ENCODE data around the gene TRAPPC3.

TRAPPC3 gene

DNA sequence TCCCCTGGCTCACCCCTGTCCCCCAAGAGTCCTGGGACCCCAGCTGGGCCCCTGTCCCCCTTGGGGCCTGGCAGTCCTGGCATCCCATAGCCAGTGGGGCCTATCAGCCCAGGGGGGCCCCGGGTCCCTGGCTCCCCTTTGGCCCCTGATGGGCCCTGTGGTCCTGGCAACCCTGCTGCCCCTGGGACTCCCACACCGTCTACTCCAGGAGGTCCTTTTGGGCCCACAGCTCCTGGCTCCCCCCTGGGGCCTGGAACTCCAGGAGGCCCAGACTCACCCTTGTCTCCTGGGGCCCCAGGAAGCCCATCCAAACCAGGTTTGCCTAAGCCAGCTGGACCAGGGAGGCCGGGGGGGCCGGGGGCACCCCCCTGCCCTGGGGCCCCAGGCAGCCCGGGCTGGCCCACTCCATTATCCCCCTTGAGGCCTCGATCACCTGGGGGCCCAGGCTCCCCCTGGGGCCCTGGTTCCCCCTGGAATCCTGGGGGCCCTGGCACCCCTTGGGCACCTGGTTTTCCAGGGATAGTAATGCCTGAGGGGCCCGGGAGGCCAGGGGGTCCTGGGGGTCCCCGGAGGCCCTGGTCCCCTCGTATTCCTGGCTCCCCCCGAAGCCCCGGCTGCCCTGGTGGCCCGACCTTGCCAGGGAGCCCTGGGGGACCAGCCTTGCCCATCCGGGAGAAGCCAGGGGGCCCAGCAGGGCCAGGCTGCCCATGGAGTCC is 50.5 kb downstream of the TRAPPC3 start:
- no peak for DNase-seq (ENCODE audit: low read depth in 2 of 2)

DNA sequence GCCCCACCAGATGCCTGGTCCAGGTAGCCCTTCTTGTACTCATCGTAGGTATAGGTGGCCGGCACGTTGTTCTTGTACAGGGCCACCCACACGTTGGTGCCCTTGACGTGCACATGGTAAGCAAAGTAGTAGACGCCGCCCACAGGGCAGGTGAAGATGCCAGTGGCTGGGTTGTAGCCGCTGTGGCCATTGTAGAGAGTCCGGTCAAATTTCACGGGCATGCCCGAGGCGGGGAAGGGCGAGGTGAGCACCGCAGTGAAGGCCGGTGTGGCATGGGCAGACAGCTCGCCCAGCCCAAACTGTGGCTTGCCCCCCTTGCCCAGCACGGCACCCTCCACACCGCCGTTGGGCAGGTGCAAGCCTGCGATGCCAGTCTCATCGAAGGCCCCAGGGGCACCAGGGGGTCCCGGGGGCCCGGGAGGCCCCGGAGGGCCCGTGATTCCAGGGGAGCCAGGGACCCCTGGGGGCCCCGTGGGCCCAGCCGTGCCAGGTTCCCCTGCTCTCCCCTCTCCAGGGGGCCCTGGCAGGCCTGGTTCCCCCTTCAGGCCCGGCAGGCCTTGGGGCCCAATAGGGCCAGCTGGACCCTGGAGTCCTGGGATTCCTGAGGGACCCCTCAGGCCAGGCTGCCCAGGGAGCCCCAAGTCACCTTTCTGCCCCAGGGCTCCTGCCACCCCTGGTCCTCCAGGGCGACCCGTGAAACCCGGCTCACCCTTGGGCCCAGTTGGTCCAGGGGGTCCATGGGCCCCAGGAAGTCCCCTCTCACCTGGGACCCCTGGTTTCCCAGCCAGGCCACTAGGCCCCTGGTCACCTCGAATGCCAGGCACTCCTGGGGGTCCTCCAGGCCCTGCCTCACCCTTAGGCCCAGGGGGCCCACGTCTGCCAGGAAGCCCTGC is 51.3 kb downstream of the TRAPPC3 start:
- DNase-seq (ENCODE audit: low read depth in 2 of 2): no peak

DNA sequence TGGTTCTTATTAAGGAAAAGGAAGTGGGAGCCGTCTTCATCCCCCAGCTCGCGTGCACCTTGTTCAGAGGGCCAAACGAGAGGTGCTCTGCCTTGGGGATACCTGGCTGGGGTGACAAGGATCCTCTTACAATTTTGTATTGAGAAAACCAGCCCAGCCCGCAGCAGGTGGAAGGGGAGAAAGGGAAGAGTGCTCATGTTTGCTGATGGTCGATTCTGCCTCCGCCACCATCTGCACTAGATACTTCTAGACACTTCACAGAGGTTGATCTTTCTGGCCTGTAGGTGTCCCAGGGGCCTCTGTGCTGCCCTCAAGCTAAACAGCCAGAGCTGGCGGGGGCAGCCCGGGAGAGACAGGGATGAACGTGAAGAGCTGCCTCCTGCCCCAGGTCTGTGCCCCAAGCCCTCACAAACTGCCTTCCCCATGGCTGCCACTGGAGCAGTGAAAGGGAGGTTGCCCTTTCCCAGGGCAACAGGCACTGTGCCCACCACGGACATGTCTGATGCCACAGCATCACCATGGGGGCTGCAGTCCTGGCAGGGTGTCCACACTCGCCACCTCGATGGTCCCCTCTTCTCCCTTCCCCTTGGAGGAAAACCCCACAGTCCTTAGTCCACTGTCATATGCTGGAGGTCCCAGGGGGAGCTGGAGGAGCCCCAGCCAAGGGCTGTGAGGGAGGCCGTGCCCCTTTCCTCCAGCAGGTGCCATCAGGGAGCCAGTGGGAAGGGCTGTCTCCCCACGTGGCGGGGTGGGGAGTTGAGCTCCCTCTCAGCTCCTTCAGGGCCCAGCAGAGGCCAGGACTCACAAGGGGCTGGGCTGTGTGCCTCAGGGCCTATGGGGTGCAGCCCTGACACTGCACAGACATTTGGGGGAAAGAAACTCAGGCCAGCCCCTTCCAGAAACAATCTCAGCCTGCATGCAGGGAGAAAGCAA is 52.5 kb downstream of the TRAPPC3 start:
- DNase-seq (ENCODE audit: low read depth in 2 of 2): no peak

DNA sequence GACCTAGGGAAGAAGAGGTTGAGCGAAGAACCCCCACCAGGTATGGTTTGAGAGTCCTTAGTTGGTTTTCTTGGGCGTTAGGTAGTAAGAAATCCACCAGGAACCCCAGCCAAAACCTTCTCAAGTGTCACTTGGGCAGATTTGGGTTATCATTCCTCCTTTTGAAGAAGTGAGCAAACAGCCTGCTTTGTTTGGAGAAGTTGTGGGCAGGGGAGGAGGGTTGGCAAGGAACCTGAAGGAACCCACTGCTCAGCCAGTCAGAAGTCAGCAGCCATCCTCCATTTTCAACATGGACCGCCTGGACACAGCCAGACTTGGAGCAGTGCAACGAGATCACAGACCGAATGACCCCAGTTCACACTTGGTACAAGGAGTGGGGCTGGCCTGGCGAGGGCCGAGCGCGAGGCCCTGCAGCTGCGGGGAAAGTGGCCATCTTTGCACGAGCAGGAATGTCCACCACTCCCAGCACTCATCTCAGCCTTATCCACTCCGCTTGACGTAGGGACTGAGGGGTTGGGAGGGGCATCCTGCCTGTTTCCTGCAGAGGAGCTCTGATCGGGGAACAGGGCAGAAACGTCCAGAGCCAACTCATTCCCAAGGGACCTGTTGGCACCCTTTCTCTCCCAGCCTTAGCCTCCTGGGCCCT is 53.4 kb downstream of the TRAPPC3 start:
- no peak for DNase-seq (ENCODE audit: low read depth in 2 of 2)

DNA sequence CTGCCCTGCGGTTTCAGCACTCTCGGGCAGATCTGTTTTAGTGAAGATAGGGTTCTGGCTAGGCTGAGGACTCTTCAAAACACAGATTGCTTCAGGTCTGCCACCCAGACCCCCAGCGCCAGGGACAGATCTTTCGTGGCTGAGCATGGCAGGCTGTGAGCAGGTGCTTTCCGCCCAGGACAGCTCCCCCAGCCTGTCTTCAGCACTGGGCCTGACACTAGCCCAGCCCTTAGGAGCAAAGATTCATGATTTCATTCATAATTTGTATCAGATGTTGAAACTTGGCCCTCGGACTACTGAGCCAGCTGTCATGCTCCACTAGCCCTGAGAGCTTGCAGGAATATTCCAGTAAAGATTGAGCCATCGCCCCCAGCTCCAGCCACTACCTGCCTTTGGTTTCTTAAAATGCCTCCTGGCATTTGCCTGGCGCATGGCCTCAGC is 54.6 kb downstream of the TRAPPC3 start:
- no peak for DNase-seq (ENCODE audit: low read depth in 2 of 2)

DNA sequence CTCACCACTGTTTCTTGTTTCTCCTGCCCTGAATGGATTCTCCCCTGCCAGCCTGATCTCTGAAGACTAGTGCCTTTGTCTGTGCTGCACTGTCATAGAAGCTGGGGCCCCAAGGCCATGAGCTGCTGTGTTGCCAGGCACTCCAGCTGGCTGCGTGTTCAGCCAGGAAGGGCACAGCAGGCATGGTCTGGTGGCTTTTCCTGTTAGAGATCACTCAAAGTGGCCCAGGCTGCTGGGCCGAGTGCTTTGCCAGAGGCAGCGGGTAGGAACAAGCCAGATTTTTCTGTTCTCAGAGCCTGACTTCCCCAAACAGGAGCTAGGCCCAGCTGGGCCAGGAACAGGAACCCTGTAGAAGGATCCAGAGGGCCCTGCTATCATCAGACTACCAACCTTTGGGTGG is 55.4 kb downstream of the TRAPPC3 start:
- no peak for DNase-seq (ENCODE audit: low read depth in 2 of 2)

DNA sequence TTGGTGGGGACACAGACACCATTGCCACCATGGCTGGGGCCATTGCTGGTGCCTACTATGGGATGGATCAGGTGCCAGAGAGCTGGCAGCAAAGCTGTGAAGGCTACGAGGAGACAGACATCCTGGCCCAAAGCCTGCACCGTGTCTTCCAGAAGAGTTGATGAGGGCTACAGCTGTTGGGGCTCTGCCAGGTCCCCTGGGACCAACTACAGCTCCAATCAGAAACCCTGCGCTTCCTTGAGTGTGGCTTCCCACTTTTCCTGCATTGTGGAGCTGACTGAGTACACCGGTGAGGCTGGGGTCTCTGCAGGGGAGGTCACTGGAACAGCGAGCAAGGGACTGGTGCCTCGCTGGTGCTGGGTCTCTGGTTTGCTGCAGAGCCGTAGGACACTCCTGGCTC is 56.1 kb downstream of the TRAPPC3 start:
- no peak for DNase-seq (ENCODE audit: low read depth in 2 of 2)

DNA sequence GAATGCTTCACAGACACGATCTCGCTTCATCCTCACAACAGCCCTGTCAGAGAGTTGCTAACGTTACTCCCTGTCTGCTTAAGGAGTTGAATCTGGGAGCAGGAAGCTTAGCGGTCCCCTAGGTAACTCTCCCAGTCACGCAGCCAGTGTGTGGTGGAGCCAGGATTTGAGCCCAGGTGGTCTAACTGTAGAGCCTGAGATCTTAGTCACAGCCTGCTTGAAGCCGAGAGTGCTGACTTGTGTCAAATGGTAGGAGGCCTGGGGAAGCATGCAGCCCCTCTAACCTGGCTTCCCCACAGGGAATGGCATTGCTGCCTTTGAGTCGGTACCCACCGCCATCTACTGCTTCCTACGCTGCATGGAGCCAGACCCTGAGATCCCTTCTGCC is 56.5 kb downstream of the TRAPPC3 start:
- DNase-seq (ENCODE audit: low read depth in 2 of 2): no peak

DNA sequence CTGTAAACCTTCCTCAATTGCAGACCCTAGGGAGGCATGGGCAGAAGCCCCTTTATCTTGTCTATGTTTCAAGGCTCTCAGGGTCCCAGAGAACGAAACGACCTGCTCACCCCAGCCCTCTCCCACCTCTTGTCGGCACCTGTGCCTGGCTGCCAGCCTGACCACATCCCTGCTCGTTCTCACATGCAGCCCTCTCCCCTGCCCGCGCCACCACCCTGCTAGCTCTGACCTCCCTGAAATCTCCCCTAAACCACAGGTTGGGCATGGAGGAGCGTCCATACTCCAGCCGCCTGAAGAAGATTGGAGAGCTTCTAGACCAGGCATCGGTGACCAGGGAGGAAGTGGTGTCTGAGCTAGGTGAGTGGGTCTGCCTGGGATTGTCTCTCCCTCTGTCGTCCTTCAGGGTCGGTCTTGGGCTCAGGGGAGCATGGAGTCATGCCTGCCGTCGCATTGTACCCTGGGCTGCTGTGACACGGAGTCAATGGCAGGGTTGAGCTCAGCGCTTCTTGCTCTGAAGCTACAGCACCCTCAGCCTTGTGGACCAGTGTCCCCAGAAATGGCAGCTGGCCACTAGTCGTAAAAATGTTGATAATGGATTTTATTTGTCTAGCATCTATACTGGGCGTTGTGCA is 57.0 kb downstream of the TRAPPC3 start:
- no peak for DNase-seq (ENCODE audit: low read depth in 2 of 2)

DNA sequence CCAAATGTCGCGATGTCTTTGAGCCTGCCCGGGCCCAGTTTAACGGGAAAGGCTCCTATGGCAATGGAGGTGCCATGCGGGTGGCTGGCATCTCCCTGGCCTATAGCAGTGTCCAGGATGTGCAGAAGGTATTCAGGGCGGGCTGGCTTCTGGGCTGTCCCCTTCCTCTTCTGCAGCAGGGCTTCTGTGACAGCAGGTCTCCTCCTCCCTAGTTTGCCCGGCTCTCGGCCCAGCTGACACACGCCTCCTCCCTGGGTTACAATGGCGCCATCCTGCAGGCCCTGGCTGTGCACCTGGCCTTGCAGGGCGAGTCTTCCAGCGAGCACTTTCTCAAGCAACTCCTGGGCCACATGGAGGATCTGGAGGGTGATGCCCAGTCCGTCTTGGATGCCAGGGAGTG is 57.6 kb downstream of the TRAPPC3 start:
- DNase-seq (ENCODE audit: low read depth in 2 of 2): no peak

DNA sequence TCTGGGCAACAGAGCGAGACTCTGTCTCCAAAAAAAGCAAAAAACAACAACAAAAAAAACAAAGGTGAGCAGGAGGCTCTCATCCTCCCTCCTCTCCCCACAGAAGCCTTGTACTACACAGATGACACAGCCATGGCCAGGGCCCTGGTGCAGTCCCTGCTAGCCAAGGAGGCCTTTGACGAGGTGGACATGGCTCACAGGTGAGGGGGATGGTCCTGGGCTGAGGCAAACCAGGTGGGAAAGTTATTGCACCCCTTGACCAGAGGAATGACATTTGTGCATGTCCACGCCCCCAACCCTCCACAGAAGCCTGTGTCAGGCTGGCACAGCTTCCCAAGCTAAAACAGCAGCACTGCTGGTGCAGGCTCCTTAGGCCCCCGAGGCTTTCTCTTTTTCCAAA is 58.1 kb downstream of the TRAPPC3 start:
- DNase-seq (ENCODE audit: low read depth in 2 of 2): no peak

DNA sequence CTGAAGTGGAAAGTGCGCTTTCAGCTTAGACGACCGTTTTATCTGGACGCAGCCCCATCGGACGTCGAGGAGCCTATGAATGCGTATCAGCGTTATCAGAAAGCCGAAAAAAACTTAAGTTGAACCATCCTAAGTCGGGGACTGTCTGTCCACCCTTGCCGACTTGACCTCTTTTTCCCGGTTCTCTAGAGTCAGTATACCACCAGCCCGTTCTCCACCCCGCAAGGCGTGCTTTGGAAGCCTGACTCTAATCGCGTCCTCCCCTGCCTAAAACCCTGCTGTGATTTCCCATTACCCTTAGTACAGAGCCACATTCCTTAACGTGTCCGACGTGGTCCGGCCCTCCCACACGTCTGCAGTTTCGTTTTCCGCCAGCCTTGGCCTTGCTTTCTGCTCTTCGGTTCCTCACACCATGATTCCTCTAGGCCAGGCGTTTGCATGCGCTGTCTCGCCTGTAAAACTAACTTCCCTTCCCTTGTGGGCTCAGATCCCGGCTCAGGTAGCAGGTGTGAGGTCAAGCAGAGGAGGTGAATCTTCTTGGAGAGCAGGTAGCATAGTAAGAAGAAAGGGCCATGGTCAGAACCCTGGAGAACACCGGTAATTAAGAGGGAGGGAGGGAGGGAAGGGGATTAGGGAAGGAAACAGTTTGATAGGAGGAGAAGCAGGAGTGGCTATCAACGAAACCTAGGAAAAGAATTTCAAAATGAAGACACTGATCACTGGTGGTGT is 59.7 kb downstream of the TRAPPC3 start:
- DNase-seq (ENCODE audit: low read depth in 2 of 2): no peak

DNA sequence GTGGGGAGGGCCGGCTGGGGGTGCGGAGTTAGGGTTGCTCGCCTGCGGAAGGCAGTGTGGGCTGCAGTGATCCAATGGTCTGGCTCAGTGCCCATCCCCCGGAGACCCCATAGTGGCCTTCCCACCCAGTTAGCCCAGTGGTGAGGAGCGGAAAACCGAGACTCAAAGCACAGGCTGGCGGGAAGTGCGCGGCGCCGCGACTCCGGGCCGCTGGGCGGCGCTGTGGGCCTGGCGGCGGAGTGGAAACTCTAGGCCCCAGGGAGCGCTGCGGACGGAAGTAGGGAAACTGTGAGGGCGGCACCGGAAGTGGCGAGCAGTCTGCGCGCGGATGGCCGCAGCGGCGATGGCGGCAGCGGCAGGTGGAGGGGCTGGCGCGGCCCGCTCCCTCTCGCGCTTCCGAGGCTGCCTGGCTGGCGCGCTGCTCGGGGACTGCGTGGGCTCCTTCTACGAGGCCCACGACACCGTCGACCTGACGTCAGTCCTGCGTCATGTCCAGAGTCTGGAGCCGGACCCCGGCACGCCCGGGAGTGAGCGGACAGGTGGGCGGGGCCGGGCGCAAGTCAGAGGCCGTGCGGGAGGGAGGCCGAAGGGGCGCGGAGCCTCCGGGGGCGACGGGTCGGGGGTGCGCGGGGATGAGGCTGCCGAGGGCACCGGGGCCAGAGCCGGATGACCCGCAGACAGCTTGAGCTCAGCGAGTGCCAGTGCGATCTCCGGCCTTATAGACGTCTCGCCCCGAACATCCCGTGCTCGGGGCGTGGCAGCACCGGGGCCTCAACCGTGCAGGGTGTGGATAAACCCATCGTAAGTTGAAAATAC is 60.5 kb downstream of the TRAPPC3 start, which contains the start of gene ADPRS:
ADPRS (plus strand) TSS at position 316 of the 816 bp plus-strand sequence; CDS start at position 329, 13 bp downstream.
- DNase-seq (ENCODE audit: low read depth in 2 of 2): peak; percentile 78 to 88

DNA sequence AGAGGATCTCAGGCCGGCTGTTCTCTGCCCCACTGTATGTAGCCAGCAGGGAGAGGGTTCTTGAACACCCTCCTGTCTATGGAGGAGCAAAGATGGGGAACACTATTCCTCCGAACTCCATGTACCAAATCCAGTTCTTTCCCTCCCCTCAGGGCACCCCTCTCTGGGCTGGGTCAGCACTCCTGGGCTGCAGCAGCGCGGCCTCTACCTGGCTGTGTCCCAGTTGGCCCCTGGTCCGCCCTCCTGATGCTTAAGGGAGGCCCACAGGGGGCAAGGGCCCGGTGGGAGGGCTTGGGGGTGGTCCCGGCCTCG is 61.1 kb downstream of the TRAPPC3 start:
- no peak for DNase-seq (ENCODE audit: low read depth in 2 of 2)

DNA sequence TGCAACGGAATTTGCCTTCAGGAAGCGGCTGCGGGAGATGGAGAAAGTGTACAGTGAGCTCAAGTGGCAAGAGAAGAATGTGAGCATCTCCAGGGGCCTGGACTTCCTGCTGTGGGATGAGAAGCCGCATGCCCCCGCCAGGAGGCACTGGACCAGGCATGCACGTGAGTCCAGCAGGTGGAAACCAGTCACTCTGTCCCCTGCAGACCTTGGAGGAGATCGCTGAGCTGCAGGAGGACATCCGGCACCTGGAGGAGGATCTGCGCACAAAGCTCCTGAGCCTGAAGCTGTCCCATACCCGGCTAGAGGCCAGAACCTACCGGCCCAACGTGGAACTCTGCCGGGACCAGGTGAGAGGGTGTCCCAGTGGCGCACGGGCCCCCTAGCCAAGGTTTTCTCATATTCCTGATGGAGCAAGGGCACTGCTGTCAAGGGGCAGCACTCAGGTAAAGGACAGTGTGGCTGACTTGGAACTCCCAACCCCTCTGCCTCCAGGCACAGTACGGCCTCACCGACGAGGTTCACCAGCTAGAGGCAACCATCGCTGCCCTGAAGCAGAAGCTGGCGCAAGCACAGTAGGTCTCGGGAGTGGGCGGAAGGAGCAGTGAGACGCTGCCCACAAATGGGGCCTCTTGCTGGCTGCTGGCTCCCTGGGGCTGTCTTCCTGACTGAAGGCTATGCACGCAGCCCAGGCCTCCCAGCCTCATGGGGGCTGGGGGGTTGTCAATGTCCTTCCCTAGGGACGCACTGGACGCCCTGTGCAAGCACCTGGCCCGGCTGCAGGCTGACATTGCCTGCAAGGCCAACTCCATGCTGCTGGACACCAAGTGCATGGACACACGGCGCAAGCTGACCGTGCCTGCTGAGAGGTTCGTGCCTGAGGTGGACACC is 61.8 kb downstream of the TRAPPC3 start:
- no peak for DNase-seq (ENCODE audit: low read depth in 2 of 2)
